Anterior cingulate cortex (tissue), 58 donors: ENCODE data around the gene PEAK1.
A peak's percentile ranks its signal among the peaks of the same experiment; 100 is the strongest.
"Not testable (repeated sequence)": the region's sequence is repeated elsewhere in the genome, so short reads cannot be mapped to it uniquely, and the experiment has no call there.

Source experiments
- DNase-seq, 58 donors: peaks; one replicate each; lab custom pipeline; 2025; lab: John Stamatoyannopoulos, UW

Gene PEAK1

GRCh38 chr15:77156000-77156399 is 263.9 kb downstream of the PEAK1 start:
- DNase-seq, result not testable (repeated sequence)

DNA sequence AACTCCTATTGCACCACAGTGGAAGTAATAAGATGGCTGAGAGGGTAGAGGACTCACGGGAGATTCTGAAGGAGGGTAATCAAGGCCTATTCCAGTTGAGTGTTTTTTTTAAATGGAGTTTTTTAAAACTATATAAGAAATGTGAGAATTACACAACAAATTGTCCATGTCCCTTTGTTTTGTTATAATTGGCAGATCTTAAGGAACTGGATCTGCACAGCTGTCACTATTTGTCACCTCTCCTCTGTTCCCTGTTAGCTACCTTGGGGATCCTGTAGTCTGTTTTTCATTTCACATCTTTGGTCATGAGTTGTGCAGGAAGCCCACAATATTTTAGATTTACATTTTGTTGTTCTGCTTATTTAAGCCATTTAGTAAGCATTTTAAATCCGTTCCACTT is 271.7 kb downstream of the PEAK1 start:
- DNase-seq, result no peak

DNA sequence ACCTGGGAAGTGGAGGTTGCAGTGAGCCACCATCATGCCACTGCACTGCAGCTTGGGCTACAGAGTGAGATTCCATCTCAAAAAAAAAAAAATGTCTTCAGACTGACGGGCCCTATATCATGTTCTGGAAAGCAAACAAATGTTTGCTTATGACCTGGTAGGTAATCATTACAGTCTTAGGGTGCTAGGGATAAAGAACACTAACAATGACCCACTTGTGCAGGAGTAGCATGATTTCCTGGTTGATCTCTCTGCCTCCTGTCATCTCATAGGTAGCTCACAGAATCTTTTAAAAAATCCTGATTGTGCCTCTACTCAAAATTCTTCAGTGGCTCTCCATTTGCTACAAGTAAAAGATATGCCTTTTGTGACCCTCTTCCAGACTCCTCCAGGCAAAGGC is 274.5 kb downstream of the PEAK1 start:
- DNase-seq, result no peak

- no peak for DNase-seq
These were observed 275.3 kb downstream of the PEAK1 start for GRCh38 chr15:77144492-77145070.

DNA sequence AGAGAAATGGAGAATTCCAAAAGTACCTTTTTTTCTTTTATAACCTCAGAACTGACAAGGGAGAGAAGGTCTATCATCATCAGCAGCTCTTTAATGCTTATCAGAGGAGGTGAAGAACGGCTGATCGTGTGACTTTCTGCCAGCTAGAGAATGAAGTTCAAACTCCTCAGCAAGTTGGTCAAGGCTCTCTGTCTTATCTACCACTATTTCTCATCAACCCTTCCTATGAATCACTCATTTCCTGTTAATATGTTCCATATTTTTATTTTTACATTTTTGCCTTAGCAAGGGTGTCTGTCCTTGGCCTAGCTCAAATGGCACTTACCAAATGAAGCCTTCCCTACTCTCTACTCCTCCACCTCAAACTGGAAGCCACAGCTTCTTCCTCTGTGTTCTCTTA is 275.9 kb downstream of the PEAK1 start:
- DNase-seq, result no peak

DNA sequence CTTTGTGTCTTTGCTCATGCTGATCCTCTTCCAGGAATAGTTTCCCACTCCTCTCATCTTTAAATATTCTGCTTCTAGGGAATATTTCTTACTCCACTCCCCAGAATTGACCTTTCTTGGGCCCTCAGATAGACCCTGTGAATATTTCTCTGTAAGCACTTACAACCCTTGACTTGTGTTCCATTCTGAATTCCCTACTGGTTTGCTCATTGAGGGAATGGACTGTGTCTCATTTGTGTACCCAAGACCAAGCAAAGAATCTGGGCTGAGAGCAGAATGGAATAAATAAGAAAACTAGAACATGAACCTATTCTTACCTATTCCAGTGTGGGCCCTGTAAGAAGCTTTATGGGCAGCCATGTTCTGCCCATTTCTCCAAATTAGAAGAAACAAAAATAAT is 276.3 kb downstream of the PEAK1 start:
- no peak for DNase-seq

DNA sequence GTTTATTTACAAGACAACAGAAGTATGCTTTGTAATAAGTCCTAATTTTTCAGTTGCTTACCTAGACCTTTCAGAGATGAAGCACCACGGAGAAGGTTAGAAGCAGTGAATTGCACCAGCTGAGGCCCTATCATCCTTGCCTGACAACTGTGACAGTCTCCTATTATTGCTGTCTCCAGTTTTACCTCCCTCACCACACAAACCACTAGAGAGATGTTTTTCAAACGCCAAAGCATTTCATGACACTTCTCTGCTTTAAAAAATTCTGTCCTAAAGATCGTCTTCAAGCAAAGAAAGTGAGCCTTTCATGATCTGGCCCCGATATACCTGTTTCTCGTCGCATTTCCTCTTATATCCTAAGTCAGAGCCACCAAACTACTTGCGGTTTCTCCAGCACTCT is 276.7 kb downstream of the PEAK1 start:
- DNase-seq, result no peak

- DNase-seq, result no peak
These were observed 279.7 kb downstream of the PEAK1 start for GRCh38 chr15:77140220-77140619.

- DNase-seq, result no peak
These were observed 280.6 kb downstream of the PEAK1 start for GRCh38 chr15:77139312-77139711.

DNA sequence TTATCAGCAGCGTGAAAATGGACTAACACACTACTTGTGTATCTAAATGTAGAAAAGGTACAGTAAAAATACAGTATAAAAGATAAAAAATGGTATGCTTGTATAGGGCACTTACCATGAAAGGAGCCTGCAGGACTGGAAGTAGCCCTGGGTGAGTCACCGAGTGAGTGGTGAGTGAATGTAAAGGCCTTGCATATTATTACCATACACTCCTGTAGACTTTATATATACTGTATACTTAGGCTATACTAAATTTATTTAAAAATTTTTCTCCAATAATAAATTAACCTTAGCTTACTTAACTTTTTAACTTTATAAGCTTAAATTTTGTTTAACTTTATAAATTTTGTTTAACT is 281.8 kb downstream of the PEAK1 start:
- DNase-seq, result no peak

DNA sequence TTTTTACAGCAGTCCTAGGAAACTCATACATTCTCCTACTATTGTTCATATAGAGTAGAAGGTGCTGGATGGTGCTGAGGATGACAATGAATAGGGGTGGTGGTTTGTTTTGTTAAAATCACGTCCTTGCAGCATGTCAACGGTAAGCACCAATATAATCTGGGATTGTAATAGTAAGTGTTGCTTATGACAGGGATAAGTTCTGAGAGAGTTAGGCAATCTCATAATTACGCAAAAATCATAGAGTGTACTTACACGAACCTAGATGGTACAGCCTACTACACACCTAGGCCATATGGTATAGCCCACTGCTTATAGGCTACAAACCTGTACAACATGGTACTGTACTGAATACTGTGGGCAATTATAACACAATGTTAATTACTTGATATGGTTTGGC is 284.7 kb downstream of the PEAK1 start:
- DNase-seq, result no peak

DNA sequence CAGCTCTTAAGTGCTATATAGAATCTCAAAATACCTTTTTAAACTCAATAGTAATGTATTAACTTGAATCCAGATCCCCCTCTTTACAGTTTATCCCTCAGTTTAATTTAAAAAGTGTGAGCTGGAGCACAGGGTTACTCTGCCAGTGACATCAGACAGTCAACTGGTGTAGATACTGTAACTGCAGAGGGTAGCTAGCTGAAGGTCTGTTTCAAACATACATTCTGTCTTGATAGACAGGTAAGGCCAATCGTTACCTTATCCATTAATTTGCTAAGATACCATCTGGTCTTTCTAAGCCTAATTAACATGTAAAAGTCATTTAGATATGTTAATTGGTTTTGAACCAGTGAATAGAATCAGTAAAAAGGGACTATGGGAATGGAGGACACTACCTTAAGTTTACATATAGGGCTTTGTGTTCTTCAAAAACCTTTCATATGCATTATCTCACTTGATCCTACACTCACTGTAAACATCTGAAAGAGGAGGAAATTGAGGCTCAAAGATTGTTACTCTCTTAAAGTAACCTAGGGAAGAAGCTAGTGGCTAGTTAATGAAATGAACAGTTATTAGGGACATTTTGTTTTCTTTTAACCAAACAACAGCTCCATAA is 289.5 kb downstream of the PEAK1 start:
- no peak for DNase-seq

DNA sequence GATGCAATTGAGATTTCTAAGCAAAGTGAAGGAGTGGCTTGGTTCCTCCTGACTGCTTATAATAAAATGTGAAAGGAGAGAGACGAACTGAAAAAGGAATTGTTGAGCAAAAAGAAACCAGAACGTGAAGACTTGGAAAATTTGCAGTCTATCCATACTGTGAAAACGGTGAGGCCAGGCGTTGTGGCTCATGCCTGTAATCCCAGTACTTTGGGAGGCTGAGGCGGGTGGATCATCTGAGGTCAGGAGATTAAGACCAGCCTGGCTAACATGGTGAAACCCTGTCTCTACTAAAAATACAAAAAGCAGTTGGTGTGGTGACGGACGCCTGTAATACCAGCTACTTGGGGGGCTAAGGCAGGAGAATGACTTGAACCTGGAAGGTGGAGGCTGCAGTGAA is 292.3 kb downstream of the PEAK1 start:
- no peak for DNase-seq

DNA sequence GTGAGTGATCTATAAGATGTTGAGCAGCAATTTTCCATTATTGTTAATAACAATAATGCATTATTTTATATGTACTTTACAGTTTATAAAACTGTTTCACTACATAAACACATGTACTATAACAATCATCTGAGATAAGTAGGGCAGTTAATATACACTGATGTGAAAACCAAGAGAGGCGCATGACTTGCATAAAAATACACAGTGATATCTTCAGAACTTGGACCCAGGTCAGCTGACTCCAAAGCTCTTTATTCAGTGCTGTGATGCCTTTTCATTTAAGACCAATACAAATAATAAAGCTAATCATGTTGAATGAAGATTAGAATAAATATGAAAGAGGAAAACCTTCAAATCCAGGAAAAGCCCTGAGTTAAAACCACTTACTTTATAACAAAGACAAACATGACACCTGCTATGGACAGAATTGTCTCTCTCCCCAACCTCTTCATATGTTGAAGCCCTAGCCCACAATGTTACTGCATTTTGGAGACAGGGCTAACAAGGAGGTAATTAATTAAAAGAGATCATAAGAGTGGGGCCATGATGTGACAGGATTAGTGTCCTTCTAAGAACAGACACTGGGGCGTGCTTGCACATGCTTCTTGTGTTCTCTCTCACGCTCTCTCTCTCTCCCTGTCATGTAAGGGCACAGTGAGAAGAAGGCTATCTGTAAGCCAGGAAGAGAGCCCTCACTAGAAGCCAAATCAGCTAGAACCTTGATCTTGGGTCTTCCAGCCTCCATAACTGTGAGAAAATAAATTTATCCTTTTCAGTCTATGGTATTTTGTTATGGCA is 293.2 kb downstream of the PEAK1 start:
- no peak for DNase-seq

DNA sequence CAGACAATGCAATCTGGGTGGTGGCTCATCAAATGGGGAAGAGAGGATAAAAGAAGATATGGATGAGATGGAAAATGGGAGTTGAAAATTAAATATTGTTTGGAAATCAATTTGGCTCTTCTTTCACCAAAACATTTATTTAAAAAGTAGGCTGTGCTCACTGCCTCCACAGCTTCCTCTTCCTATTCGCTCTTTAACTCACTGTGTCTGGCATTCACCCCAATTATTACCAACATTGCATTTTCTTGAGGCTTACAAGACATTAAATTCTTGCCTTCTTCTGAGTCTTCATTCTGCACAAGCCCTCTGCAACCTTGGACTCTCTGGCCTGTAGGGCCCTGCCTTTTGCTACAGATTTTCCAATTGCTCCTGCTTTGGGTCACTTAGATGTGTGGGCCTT is 296.1 kb downstream of the PEAK1 start:
- DNase-seq, result no peak

- no peak for DNase-seq
These were observed 297.3 kb downstream of the PEAK1 start for GRCh38 chr15:77122576-77122975.

- DNase-seq, result no peak
These were observed 298.3 kb downstream of the PEAK1 start for GRCh38 chr15:77121599-77121998.

- DNase-seq, result no peak
These were observed 299.3 kb downstream of the PEAK1 start for GRCh38 chr15:77120576-77120975.

DNA sequence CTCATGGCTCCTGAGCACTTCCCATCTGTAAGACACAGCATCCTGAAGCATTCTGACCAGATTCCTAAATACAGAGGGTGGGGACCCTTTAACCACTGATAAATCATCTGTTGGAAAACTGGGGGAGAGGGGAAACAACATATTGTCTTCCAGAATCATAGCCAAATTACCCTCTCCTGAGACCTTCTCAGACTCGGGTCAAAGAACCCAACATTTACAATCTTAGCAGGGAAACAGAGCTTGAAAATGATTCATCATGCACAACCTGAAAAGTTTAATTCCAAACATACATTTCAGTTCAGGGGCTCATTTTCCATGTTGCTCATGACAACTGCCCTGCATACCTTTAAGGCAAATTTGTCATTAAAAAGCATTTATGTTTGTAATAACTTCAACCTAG is 300.5 kb downstream of the PEAK1 start:
- no peak for DNase-seq

DNA sequence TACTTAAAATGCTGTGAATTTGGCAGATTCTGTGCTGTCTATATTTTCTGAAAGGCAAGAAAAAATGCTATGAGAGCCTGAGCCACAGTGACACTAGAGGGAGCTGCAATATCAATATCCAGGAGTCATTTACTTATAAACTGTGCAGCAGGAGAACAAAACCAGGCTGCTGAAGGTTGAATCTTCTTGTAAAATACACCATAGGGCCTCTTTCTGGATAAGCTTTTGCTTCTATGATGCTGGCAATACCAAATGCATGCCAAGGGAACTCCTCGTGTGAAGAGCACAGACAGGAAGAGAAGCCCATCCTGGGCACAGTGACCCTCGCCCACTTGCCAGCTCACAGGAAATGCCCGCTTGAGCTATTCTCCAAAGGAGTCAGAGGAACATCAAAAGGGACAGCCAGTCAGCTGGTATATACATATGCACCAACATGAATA is 301.0 kb downstream of the PEAK1 start:
- peak in 24 of 58 donors; percentile 3 to 80 (median 21) for DNase-seq

DNA sequence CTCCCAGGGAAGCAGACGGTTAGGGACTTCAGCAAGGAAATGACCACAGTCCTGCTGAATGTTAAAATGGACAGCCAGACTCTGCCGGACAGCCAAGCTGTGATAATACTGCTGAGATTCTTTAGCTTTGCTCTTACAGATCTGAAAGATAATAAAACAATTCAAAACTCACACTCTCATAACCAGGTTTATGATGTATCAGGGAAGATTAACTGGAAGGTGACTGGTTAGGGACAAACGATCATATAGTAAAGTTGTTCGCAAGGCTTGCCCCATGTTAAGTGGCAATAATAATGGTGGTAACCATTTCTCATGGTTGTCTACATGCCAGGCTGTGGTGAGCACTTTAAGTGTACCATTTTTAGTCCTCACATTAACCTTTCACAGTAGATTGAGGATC is 304.7 kb downstream of the PEAK1 start:
- no peak for DNase-seq
